ENCODE measurements around the gene LRPPRC.
A peak's percentile ranks its signal among the peaks of the same experiment; 100 is the strongest.
"Not testable (repeated sequence)": the region's sequence is repeated elsewhere in the genome, so short reads cannot be mapped to it uniquely, and the experiment has no call there.

The LRPPRC gene

GRCh38 chr2:43977677-43978375, 18.0 kb downstream of the LRPPRC start:
- no peak for DNase-seq

DNA sequence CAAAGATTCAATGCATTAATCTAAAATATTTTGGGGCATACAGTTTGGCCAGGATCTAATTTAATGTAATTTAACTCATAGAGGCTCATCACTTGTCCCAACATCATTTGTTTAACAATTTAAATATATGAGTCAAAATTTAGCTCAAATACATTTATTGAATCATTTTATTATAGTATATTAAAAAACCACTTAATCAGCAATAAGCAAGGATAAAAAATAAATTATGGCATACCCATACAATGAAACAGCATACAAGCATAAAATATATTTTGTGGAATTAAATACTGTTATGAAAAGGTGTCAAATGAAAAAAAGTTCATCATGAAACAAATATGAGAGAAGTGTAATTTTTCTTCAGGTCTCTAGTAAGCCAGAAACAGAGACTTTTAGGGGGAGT, 34.9 kb downstream of the LRPPRC start:
- no peak for DNase-seq

DNA sequence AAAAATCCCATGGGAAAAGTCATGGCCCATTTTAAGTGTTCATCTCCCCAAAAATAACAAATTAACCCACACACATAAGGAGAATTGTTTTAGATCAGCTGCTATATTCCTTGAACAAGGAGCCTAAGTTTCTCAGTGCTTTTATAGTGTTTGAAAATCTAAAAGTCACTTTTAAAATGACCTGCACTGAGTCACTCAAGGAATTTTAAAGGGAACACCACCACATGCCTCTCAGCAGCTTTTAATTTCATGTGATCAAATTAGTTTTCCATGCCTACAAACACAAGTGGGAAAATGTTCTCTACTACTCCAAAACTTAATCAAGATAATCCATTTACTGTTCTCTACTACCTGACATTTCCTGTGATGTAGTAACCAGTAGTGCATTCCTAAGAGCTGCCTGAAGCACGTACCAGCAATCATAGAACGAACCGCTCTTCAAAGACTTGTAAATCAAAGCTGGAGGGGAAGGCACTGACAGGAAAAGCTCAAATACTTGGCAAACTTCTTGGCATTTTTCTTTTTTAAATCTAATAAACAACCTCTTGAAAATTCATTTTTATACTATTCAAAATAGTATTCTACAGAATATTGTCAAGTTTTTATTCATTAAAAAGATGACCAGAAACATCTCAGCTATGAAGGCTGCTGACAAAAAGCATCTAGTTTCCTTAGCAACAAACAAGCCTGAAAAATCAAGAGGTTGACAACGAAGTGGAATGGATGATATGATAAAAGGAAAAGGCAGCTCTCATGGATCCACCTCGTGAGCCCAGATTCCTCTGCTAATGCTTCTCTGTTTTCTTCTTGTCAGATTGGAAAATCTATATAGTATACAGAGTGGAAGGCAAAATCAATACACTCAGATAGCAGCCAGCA, 37.2 kb downstream of the LRPPRC start:
- peak; percentile 4 for DNase-seq

- DNase-seq: peak; percentile 83
Measured at GRCh38 chr2:43950383-43951008, 45.3 kb downstream of the LRPPRC start.

GRCh38 chr2:43948370-43948769, 47.4 kb downstream of the LRPPRC start:
- peak; percentile 25 for DNase-seq

- DNase-seq: no peak
Measured at GRCh38 chr2:43946685-43947084, 49.1 kb downstream of the LRPPRC start.

DNA sequence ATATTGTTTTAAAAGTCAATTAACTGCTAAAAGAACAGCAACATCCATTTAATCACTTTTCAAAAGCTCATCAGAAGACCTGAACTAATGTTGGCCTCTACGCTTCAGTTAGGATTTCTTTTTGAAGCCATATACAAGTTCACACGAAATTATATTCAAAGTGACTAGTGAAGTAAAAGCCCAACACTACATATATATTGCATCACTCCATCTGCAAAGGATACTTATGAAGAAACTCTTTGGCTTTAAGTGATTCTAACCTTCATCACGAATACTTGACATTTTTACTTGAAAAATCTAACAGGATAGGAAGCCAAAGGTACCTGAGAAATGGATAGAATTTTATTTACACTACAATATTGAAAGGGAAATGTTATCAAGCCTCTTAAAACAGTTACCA, 50.4 kb downstream of the LRPPRC start:
- no peak for DNase-seq

DNA sequence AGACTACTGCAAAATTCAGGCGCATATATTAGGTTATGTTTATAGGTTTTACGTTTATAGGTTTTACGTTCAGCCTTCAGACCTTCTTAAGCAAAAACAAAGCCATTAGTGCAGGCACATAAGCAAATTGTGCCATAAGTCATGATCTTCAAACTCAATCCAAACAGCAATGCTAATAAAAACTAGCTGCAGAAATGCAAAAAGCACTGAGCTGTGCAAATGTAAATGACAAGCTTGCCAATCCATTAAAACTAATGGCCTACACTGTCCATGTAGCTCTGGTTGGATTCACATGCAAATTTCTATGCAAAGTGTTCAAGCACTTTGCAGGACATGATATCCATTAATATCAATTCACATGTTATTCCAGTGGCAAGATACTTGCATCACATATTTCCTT, 50.9 kb downstream of the LRPPRC start:
- DNase-seq: peak; percentile 70

GRCh38 chr2:43943809-43944452, 51.9 kb downstream of the LRPPRC start:
- peak; percentile 67 for DNase-seq

GRCh38 chr2:43943323-43943722, 52.5 kb downstream of the LRPPRC start:
- DNase-seq: no peak

- DNase-seq: no peak
Measured at GRCh38 chr2:43942881-43943280, 52.9 kb downstream of the LRPPRC start.

GRCh38 chr2:43941966-43942365, 53.8 kb downstream of the LRPPRC start:
- DNase-seq: peak; percentile 50

DNA sequence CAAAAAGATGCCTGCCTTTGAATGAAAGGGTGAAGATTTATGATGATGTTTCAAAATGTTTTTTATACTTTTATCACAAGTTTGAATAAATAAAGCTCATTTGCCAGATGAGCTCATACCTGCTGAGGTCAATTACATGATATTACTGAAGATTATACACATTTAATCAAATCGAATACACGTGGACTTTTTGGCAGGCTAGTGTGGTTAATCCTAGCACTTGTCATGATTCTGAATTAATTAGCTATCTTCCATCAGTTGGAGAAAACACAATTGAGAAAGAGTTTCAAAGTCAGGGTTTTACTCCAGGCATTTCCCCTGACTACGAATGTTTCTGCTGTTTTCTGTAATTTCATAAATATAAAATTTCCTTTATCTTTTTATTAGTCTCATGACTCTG, 54.4 kb downstream of the LRPPRC start:
- DNase-seq: peak; percentile 19

- peak; percentile 69 for DNase-seq
Measured at GRCh38 chr2:43939695-43940256, 56.0 kb downstream of the LRPPRC start.

DNA sequence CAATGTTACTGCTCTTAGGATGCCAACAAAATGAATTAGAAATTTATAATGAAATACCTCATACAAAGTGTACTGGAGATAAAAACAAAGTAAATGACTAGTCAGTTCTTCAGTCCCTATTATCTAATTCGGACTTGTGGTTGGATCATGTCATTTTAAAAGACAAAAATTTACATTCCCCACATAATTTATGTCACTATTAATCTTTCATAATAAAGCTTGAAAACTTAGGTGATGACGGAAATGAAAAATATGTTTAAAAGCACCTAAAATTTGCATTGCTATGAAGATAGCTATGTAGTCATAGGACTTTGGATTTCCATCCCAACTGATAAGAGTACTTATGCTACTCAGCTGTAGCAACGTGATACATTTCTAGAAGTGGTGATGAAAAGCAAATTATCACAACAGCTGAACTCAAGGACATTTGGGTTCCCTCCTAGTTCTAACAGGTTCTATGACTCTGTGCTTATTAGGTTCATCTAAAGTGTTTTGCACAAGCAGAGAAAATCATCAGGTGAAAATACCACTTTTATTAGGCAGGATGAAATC, 58.4 kb downstream of the LRPPRC start:
- no peak for DNase-seq

- no peak for DNase-seq
Measured at GRCh38 chr2:43934567-43934966, 61.2 kb downstream of the LRPPRC start.

DNA sequence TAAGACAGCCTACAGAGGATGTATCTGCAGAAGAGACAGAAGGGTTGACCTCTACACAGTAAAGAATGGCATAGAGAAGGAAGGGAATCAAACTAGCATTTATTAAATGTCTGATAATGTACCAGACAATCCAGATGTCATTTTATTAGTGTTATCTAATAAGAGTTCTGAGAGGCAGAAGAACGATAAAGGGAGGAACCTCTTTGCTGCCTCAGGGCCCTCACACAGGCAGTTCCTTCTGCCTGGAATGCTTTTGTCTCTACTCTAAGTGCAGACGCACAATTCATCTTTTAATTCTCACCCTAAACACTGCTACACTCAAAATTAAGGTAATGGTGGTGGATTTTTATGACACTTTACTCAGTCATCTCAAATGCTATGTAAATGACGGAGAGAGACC, 64.5 kb downstream of the LRPPRC start:
- no peak for DNase-seq

- no peak for DNase-seq
Measured at GRCh38 chr2:43927442-43927841, 68.3 kb downstream of the LRPPRC start.

- no peak for DNase-seq
Measured at GRCh38 chr2:43925431-43925830, 70.4 kb downstream of the LRPPRC start.

DNA sequence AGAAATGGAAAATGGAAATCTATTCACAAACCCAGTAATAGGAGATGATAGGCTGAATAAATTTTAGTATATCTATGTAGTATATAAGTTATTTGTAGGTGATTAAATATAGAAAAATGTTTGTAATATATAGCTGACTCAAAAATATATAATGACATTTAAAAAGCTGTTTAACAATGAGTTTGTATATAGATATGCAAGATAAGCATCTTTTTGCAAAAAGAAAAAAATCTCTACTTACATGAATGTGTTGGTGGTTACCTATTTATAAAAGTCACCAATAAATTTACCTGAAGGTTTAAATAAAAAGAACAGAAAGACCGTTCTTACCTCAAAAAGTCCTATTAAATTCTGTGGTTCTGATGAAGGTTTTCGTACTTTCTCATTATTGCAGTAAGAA, 71.3 kb downstream of the LRPPRC start:
- DNase-seq: no peak

DNA sequence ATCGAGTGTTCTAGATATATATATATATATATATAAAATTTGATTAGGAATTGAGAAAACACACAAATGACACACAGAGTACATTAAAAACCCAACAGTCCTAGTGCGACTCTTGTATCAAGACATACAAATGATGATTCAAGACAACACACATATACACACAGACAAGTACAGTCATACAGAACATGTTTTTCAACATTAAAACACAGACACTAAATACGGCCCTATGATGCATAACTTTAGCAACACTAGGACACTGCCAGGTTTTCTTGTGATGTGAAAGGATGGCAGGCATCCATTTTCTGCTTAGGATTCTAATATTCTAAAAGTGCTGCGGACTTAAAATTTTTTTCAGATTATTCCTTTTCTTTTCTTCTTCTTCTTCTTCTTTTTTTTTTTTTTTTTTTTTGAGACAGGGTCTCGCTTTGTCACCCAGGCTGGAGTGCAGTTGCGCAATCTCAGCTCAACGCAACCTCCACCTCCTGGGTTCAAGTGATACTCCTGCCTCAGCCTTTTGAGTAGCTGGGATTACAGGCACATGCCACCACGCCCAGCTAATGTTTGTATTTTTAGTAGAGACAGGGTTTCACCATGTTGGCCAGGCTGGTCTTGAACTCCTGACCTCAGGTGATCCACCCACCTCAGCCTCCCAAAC, 84.5 kb downstream of the LRPPRC start:
- DNase-seq: not testable (repeated sequence)

Measured in eye (tissue), 1 donor.